ENCODE measurements around the gene AIMP1.

The AIMP1 gene

DNA sequence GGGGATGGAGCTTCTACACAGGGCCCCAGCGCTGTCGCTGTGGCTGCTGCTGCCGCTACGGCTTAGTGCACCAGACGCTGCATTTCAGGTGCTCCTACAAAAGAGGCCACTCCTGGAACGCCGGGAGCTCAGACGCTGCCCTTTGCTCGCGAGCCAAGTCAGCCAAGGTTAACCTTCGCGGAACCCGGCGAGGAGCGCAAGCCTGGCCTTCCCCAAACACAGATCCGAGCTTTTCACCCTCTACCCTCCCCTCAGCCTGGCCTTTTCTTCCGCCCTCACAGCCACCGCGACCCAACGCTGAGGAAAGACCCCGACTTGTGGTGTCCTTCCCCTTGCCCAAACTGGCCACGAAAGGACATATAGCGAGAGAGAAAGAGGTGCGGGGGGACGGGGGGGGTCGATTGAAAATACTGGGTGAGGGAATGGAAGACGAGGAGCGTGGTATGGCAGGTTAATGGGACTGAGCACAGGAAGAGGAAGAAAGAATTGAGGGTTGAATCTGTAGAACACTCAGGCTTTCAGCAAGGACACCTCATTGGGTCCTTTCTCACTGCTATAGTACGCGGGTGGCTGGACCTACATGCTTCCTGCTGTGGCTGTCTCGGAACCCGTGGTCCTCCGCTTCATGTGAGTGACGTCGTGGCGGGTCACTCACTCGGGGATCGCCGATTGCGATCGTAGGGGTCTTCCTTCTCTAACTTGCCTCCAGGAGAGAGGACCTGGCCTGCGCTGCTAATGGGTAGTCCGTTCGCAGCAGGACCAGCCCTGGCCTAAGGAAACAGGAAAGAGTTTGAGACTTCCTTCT is at the start of gene AIMP1, which contains the start of gene TBCK (continued):
- TF ChIP-seq HOXD13 (CRISPR knock-in tag; IDR thresholded peaks at IDR 0.05; ENCODE audit: borderline replicate concordance) (no peak), ZNF350 (tag by site-specific recombination; IDR thresholded peaks at IDR 0.05) (no peak), ZNF211 (tag by site-specific recombination; IDR thresholded peaks at IDR 0.05; ENCODE audit: low read depth) (no peak), ZNF843 (tag by site-specific recombination; IDR thresholded peaks at IDR 0.05) (0 out of 2 replicates have a peak, but pooled peaks have one; percentile 51), ZNF248 (tag by site-specific recombination; IDR thresholded peaks at IDR 0.05) (no peak), ZNF114 (tag by site-specific recombination; IDR thresholded peaks at IDR 0.05) (no peak), ZNF121 (tag by site-specific recombination; IDR thresholded peaks at IDR 0.05) (no peak), ZNF580 (tag by site-specific recombination; IDR thresholded peaks at IDR 0.05) (peak; percentile 62; the same call in 1 of the 2 replicates), SCRT1 (tag by site-specific recombination; IDR thresholded peaks at IDR 0.05; ENCODE audit: borderline replicate concordance) (no peak), ZNF423 (tag by site-specific recombination; IDR thresholded peaks at IDR 0.05) (no peak), ZSCAN23 (tag by site-specific recombination; IDR thresholded peaks at IDR 0.05) (no peak), SETDB1 (IDR thresholded peaks at IDR 0.05; ENCODE audit: insufficient read length, low read length) (no peak), ZNF416 (tag by site-specific recombination; IDR thresholded peaks at IDR 0.05) (no peak), FEZF1 (tag by site-specific recombination; IDR thresholded peaks at IDR 0.05) (no peak), ZNF768 (tag by site-specific recombination; IDR thresholded peaks at IDR 0.05) (no peak), KLF10 (tag by site-specific recombination; IDR thresholded peaks at IDR 0.05) (no peak), YY1 (tag by site-specific recombination; IDR thresholded peaks at IDR 0.05) (no peak), ZNF610 (tag by site-specific recombination; IDR thresholded peaks at IDR 0.05; ENCODE audit: borderline replicate concordance) (no peak), ZNF785 (tag by site-specific recombination; IDR thresholded peaks at IDR 0.05) (no peak; the same call in 1 of the 2 replicates), ZNF138 (tag by site-specific recombination; IDR thresholded peaks at IDR 0.05; ENCODE audit: borderline replicate concordance) (no peak), ZNF391 (tag by site-specific recombination; IDR thresholded peaks at IDR 0.05; ENCODE audit: borderline replicate concordance, low read depth) (no peak), ZFHX2 (tag by site-specific recombination; conservative IDR thresholded peaks at IDR 0.05) (peak; percentile 21; the same call in 1 of the 2 replicates), ZNF777 (tag by site-specific recombination; IDR thresholded peaks at IDR 0.05; ENCODE audit: borderline replicate concordance) (no peak), PRDM10 (tag by site-specific recombination; IDR thresholded peaks at IDR 0.05) (peak; percentile 71), ZNF426 (tag by site-specific recombination; IDR thresholded peaks at IDR 0.05) (no peak), ZBTB26 (tag by site-specific recombination; optimal IDR thresholded peaks at IDR 0.05) (peak; percentile 28)
- TF ChIP-seq, protein P1, sequence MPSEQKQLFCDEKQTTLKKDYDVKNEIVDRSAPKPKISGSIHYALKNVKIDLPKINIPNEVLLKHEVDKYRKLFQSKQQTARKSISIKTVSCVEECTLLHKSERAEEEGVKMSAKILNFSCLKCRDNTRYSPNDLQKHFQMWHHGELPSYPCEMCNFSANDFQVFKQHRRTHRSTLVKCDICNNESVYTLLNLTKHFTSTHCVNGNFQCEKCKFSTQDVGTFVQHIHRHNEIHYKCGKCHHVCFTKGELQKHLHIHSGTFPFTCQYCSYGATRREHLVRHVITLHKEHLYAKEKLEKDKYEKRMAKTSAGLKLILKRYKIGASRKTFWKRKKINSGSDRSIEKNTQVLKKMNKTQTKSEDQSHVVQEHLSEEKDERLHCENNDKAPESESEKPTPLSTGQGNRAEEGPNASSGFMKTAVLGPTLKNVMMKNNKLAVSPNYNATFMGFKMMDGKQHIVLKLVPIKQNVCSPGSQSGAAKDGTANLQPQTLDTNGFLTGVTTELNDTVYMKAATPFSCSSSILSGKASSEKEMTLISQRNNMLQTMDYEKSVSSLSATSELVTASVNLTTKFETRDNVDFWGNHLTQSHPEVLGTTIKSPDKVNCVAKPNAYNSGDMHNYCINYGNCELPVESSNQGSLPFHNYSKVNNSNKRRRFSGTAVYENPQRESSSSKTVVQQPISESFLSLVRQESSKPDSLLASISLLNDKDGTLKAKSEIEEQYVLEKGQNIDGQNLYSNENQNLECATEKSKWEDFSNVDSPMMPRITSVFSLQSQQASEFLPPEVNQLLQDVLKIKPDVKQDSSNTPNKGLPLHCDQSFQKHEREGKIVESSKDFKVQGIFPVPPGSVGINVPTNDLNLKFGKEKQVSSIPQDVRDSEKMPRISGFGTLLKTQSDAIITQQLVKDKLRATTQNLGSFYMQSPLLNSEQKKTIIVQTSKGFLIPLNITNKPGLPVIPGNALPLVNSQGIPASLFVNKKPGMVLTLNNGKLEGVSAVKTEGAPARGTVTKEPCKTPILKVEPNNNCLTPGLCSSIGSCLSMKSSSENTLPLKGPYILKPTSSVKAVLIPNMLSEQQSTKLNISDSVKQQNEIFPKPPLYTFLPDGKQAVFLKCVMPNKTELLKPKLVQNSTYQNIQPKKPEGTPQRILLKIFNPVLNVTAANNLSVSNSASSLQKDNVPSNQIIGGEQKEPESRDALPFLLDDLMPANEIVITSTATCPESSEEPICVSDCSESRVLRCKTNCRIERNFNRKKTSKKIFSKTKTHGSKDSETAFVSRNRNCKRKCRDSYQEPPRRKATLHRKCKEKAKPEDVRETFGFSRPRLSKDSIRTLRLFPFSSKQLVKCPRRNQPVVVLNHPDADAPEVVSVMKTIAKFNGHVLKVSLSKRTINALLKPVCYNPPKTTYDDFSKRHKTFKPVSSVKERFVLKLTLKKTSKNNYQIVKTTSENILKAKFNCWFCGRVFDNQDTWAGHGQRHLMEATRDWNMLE (tag by site-specific recombination; conservative IDR thresholded peaks at IDR 0.05; ENCODE audit: low read depth): peak; percentile 78
- TF ChIP-seq, protein P2, sequence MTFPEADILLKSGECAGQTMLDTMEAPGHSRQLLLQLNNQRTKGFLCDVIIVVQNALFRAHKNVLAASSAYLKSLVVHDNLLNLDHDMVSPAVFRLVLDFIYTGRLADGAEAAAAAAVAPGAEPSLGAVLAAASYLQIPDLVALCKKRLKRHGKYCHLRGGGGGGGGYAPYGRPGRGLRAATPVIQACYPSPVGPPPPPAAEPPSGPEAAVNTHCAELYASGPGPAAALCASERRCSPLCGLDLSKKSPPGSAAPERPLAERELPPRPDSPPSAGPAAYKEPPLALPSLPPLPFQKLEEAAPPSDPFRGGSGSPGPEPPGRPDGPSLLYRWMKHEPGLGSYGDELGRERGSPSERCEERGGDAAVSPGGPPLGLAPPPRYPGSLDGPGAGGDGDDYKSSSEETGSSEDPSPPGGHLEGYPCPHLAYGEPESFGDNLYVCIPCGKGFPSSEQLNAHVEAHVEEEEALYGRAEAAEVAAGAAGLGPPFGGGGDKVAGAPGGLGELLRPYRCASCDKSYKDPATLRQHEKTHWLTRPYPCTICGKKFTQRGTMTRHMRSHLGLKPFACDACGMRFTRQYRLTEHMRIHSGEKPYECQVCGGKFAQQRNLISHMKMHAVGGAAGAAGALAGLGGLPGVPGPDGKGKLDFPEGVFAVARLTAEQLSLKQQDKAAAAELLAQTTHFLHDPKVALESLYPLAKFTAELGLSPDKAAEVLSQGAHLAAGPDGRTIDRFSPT (tag by site-specific recombination; IDR thresholded peaks at IDR 0.05): no peak
